GM12878 (cell line): Measurements from ENCODE around the gene SLC7A1. TPM values are rescaled to one million over a fixed set of nuclear protein-coding genes. Genes with fewer than 3 reads are reported as not detected.

Experiments
- ATAC-seq: fragments of 200-7000 bp; cut with Tn5 transposase; 3 replicates; pipeline ENCODE4 v1.9.1; 2020; ENCODE audit warnings: mild to moderate bottlenecking, moderate library complexity
- BruUV-seq: library from RNA; stranded (reverse); fragments of 400-500 nt; replicated peaks from 2 replicates; lab custom pipeline; 2021; lab: Mats Ljungman, UMichigan
- CTCF ChIA-PET: fragments of 300-600 bp; sonication (Branson Sonifier 250); formaldehyde crosslinking; extraction: SDS; loops from one replicate; lab custom pipeline; 2021; ENCODE audit warnings: inconsistent platforms; lab: Yijun Ruan, JAX
- POLR2A ChIA-PET: fragments of 350-600 bp; formaldehyde crosslinking; extraction: SDS; loops from one replicate; lab custom pipeline; 2021; ENCODE audit warnings: inconsistent platforms; lab: Charles Lee
- RAD21 ChIA-PET: fragments of 300-600 bp; sonication (Branson Sonifier 250); formaldehyde crosslinking; loops from one replicate; lab custom pipeline; 2023; ENCODE audit warnings: antibody characterized with exemption; ENCODE audit not compliant: unreplicated experiment; lab: Charles Lee
- SMC1A ChIA-PET: fragments of 300-600 bp; sonication (Branson Sonifier 250); formaldehyde crosslinking; loops from one replicate; lab custom pipeline; 2023; ENCODE audit not compliant: unreplicated experiment, uncharacterized antibody; lab: Charles Lee
- DNase-seq: peaks from one replicate; pipeline ENCODE4 v3.0.0-alpha.2; 2011; ENCODE audit warnings: low read depth, low spot score
- FAIRE-seq: peaks from 3 replicates; lab custom pipeline; 2011; peaks lifted over from hg19 to GRCh38; lab: Jason Lieb, UNC
- H2AFZ ChIP-seq: 2 replicates; pipeline ENCODE4 v1.6.0; 2011; ENCODE audit warnings: low read depth, low read length, control low read depth; ENCODE audit not compliant: control insufficient read depth
- H3K27ac ChIP-seq: 2 replicates; pipeline ENCODE4 v1.5.1; 2011; ENCODE audit warnings: control low read depth; ENCODE audit not compliant: control insufficient read depth, insufficient read depth
- H3K27me3 ChIP-seq, 2 experiments: replicated peaks in 1 of 2; 2 replicates each; pipeline versions ENCODE4 v1.6.0 to v1.6.1; 2011; ENCODE audit warnings: low read length in 1 of 2; ENCODE audit not compliant: control insufficient read depth in 2 of 2, insufficient read depth in 2 of 2
- H3K36me3 ChIP-seq, 2 experiments: 2 replicates each; pipeline ENCODE4 v1.5.1; 2011; ENCODE audit warnings: low read length in 1 of 2; ENCODE audit not compliant: control insufficient read depth in 2 of 2, insufficient read depth in 2 of 2
- H3K4me1 ChIP-seq: 2 replicates; pipeline ENCODE4 v1.6.1; 2011; ENCODE audit warnings: mild to moderate bottlenecking, low read length, moderate library complexity, mixed read lengths; ENCODE audit not compliant: control insufficient read depth, insufficient read depth
- H3K4me2 ChIP-seq: 2 replicates; pipeline ENCODE4 v1.6.0; 2011; ENCODE audit warnings: control low read depth; ENCODE audit not compliant: control insufficient read depth, insufficient read depth
- H3K4me3 ChIP-seq: fragments of 200-600 bp; sonication (generic); 2 replicates; pipeline ENCODE4 v1.5.1; 2016
- H3K79me2 ChIP-seq: 2 replicates; pipeline ENCODE4 v1.6.0; 2011; ENCODE audit warnings: low read length; ENCODE audit not compliant: control insufficient read depth, insufficient read depth
- H3K9ac ChIP-seq: 2 replicates; pipeline ENCODE4 v1.8.0; 2011; ENCODE audit warnings: low read length, control low read depth, mixed read lengths; ENCODE audit not compliant: control insufficient read depth, insufficient read depth
- H3K9me3 ChIP-seq: replicated peaks from 3 replicates; pipeline ENCODE4 v1.5.1; 2011; ENCODE audit warnings: mild to moderate bottlenecking, low read length; ENCODE audit not compliant: control insufficient read depth, insufficient read depth
- H4K20me1 ChIP-seq: 2 replicates; pipeline ENCODE4 v1.6.0; 2011; ENCODE audit not compliant: control insufficient read depth, insufficient read depth
- ATF7 ChIP-seq: fragments of 450-650 bp; IDR thresholded peaks from 2 replicates; pipeline ENCODE4 v1.6.1; 2016; ENCODE audit warnings: low read depth, mild to moderate bottlenecking
- CBFB ChIP-seq: IDR thresholded peaks from 2 replicates; pipeline ENCODE4 v1.6.1; 2016; ENCODE audit warnings: antibody characterized with exemption, low read depth
- DPF2 ChIP-seq: fragments of 450-650 bp; IDR thresholded peaks from 2 replicates; pipeline ENCODE4 v1.6.1; 2017; ENCODE audit warnings: mild to moderate bottlenecking
- EGR1 ChIP-seq, 2 experiments: IDR thresholded peaks; 1 replicate in 1 of 2; 2 replicates in 1 of 2; pipeline ENCODE4 v1.6.1; 2011 to 2012; ENCODE audit warnings: low read depth in 2 of 2, low read length in 2 of 2, borderline replicate concordance in 1 of 2, mild to moderate bottlenecking in 1 of 2, moderate library complexity in 1 of 2
- HDAC6 ChIP-seq: fragments of 200-600 bp; sonication (generic); IDR thresholded peaks from one replicate; pipeline ENCODE4 v1.8.0; 2017; ENCODE audit warnings: antibody characterized with exemption; ENCODE audit not compliant: unreplicated experiment
- IKZF1 ChIP-seq: fragments of 450-650 bp; conservative IDR thresholded peaks from 2 replicates; pipeline ENCODE4 v1.6.1; 2017; ENCODE audit warnings: antibody characterized with exemption, mild to moderate bottlenecking
- IKZF2 ChIP-seq, 2 experiments: fragments of 450-650 bp; IDR thresholded peaks; 2 replicates each; pipeline ENCODE4 v1.6.1; 2017; ENCODE audit warnings: mild to moderate bottlenecking in 2 of 2, moderate library complexity in 2 of 2
- JUNB ChIP-seq: IDR thresholded peaks from 2 replicates; pipeline ENCODE4 v1.6.1; 2016; ENCODE audit warnings: antibody characterized with exemption, mild to moderate bottlenecking
- MEF2B ChIP-seq: fragments of 450-650 bp; IDR thresholded peaks from 2 replicates; pipeline ENCODE4 v1.6.1; 2018; ENCODE audit warnings: mild to moderate bottlenecking, moderate library complexity; ENCODE audit not compliant: partially characterized antibody, poor library complexity, severe bottlenecking
- PAX8 ChIP-seq: fragments of 450-650 bp; IDR thresholded peaks from 2 replicates; pipeline ENCODE4 v1.6.1; 2017; ENCODE audit warnings: mild to moderate bottlenecking, moderate library complexity
- PML ChIP-seq: IDR thresholded peaks from 2 replicates; pipeline ENCODE4 v1.6.1; 2012; ENCODE audit warnings: low read length, inconsistent platforms
- SMAD1 ChIP-seq: fragments of 450-650 bp; IDR thresholded peaks from 2 replicates; pipeline ENCODE4 v1.6.1; 2018; ENCODE audit warnings: mild to moderate bottlenecking, low read depth; ENCODE audit not compliant: partially characterized antibody
- SMAD5 ChIP-seq: IDR thresholded peaks from 2 replicates; pipeline ENCODE4 v1.6.1; 2016; ENCODE audit warnings: antibody characterized with exemption, low read depth
- SREBF1 ChIP-seq: IDR thresholded peaks from 2 replicates; pipeline ENCODE4 v1.6.1; 2012; ENCODE audit warnings: mild to moderate bottlenecking, low read length
- SUZ12 ChIP-seq: fragments of 200-600 bp; sonication (generic); IDR thresholded peaks from one replicate; pipeline ENCODE4 v1.6.1; 2018; ENCODE audit warnings: antibody characterized with exemption, mild to moderate bottlenecking; ENCODE audit not compliant: unreplicated experiment
- TAF1 ChIP-seq: IDR thresholded peaks from 2 replicates; pipeline ENCODE4 v1.6.1; 2011; ENCODE audit warnings: mild to moderate bottlenecking, low read depth, low read length, borderline replicate concordance
- ZBTB40 ChIP-seq: fragments of 450-650 bp; IDR thresholded peaks from 2 replicates; pipeline ENCODE4 v1.6.1; 2016; ENCODE audit warnings: mild to moderate bottlenecking, moderate library complexity, borderline replicate concordance
- WGBS: methylation state at CpG from one replicate; pipeline ENCODE4 v1.1.6; 2016; ENCODE audit warnings: low lambda C conversion rate; ENCODE audit not compliant: insufficient replicate concordance, insufficient coverage; ENCODE audit errors: missing lambda C conversion rate; 5-methylcytosine and 5-hydroxymethylcytosine counted together
- in situ Hi-C: fragments of 300-500 bp; cut with MboI; formaldehyde crosslinking; loops from 9 replicates; pipeline ENCODE4 v1.14.3; 2018; ENCODE audit warnings: mixed read lengths
- intact Hi-C: fragments of 100-400 bp; cut with micrococcal nuclease; formaldehyde crosslinking; loops from one replicate; pipeline ENCODE4 v1.14.2; 2022; ENCODE audit not compliant: unreplicated experiment
- polyA plus RNA-seq, 11 experiments: library from polyadenylated mRNA; depleted of rRNA in 4 of 11; unstranded in 6 of 11; stranded (reverse) in 5 of 11; fragments of >200 nt; fragmentation: Nextera tagmentation in 4 of 11; fragmentation: Illumina TruSeq in 1 of 11; extraction: Ambion mirVana in 4 of 11; extraction: Trizol in 1 of 11; gene quantifications; 1 replicate in 1 of 11; 2 replicates in 10 of 11; pipeline versions ENCODE4 v1.2.1 to v1.2.3, GENCODE V29; 2011 to 2016; ENCODE audit warnings: inconsistent platforms in 2 of 11, missing spikeins in 2 of 11, low read depth in 1 of 11
- total RNA-seq, 4 experiments: library from RNA; depleted of rRNA in 3 of 4; stranded (reverse); fragments of >200 nt in 3 of 4; fragmentation: Illumina TruSeq in 1 of 4; extraction: Trizol in 1 of 4; gene quantifications; 2 replicates each; pipeline versions ENCODE4 v1.2.1 to v1.2.3, GENCODE V29; 2013 to 2021
- TF ChIP-seq, protein P1 (sequence below): fragments of 450-650 bp; IDR thresholded peaks from 2 replicates; pipeline ENCODE4 v1.6.1; 2018; ENCODE audit warnings: borderline replicate concordance, mild to moderate bottlenecking; ENCODE audit not compliant: partially characterized antibody

Gene SLC7A1
- total and polyA plus RNA-seq, 10 of the 15 experiments (the other 5 are each of a cell fraction or from before 2014, with no cell fraction given) = 6.4 to 91.7 (median 23.4) TPM

DNA sequence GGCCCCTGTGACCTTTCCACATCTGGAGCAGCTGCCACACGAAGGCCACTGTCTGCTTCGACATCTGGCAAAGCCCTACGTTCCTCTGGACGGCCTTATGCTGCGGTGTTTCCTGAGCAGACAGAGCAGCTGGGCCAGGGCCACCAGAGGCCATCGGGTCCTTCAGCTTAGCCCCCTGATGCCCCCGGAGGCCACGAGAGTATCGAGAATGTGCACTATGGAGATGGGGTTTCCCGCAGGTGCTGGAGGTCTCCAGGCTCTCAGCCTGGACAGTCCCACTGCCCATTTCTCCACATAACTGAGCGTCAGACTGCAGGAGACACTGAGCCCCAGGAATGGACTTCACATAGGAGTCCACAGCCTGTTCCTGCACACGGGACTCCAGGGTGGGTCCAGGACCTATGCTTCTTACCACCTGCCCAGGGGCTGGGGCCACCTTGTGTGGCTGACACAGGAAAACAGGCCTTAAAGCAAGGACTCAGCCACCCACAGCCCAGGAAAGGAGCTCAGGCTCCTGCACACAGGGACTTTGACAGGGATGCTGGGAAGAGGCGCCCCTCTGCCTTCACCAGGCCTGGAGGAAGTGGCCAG, 80.7 kb downstream of the SLC7A1 start:
- no peak overlapping the region for H3K4me2 ChIP-seq
- BruUV-seq = no TSS peak
- CTCF ChIA-PET = no interaction called here
- intact Hi-C loops = no loop called here
- in situ Hi-C loops = no loop called here
- no peaks in the 10 kb centered on the region for H4K20me1 ChIP-seq
- H2AFZ ChIP-seq = no peak overlapping the region
- H3K9me3 ChIP-seq = no peaks in the 10 kb centered on the region
- DNase-seq (no peak), FAIRE-seq (no peak), ATAC-seq (no peak)
- no peaks in the 10 kb centered on the region for H3K27me3 ChIP-seq
- peaks cover 36 to 42% of the 10 kb centered on the region in 2 experiments; a peak in 3 of 4 replicates for H3K36me3 ChIP-seq
- H3K4me1 ChIP-seq = no peaks in the 10 kb centered on the region
- no peak overlapping the region for H3K27ac ChIP-seq
- no peak overlapping the region for H3K4me3 ChIP-seq
- POLR2A ChIA-PET = no interaction called here
- SMC1A ChIA-PET = no interaction called here
- 84% methylated on average over 13 of the region's 13 CpGs for WGBS
- H3K79me2 ChIP-seq = no peaks in the 10 kb centered on the region
- no peak overlapping the region for H3K9ac ChIP-seq
- RAD21 ChIA-PET = no interaction called here
- TF ChIP-seq, protein P1, sequence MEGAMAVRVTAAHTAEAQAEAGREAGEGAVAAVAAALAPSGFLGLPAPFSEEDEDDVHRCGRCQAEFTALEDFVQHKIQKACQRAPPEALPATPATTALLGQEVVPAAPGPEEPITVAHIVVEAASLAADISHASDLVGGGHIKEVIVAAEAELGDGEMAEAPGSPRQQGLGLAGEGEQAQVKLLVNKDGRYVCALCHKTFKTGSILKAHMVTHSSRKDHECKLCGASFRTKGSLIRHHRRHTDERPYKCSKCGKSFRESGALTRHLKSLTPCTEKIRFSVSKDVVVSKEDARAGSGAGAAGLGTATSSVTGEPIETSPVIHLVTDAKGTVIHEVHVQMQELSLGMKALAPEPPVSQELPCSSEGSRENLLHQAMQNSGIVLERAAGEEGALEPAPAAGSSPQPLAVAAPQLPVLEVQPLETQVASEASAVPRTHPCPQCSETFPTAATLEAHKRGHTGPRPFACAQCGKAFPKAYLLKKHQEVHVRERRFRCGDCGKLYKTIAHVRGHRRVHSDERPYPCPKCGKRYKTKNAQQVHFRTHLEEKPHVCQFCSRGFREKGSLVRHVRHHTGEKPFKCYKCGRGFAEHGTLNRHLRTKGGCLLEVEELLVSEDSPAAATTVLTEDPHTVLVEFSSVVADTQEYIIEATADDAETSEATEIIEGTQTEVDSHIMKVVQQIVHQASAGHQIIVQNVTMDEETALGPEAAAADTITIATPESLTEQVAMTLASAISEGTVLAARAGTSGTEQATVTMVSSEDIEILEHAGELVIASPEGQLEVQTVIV = no peak
- TF ChIP-seq SREBF1 (no peak), CBFB (no peak), DPF2 (no peak), IKZF2 (IDR thresholded peaks at IDR 0.05) (no peak), TAF1 (no peak), EGR1 (IDR thresholded peaks at IDR 0.05; ENCODE audit: borderline replicate concordance in 1 of 2, low read depth in 2 of 2, low read length in 2 of 2) (no peak), MEF2B (no peak), ATF7 (no peak), PAX8 (no peak), ZBTB40 (no peak), SMAD1 (no peak), HDAC6 (no peak), SMAD5 (no peak), SUZ12 (no peak), IKZF1 (no peak), JUNB (no peak), PML (no peak)
